IMR-90 (cell line): Measurements from ENCODE around the gene MMP26. TPM values are rescaled to one million over a fixed set of nuclear protein-coding genes. Genes with fewer than 3 reads are reported as not detected.

ENCODE experiments used
- ATAC-seq: fragments of 200-7000 bp; cut with Tn5 transposase; 2 replicates; pipeline ENCODE4 v1.9.1; 2020; ENCODE audit warnings: low read depth, mild to moderate bottlenecking, moderate library complexity
- BruUV-seq: library from RNA; stranded (reverse); fragments of 400-500 nt; replicated peaks from 2 replicates; lab custom pipeline; 2021; lab: Mats Ljungman, UMichigan
- CTCF ChIA-PET: fragments of 300-600 bp; formaldehyde crosslinking; extraction: SDS; loops from one replicate; lab custom pipeline; 2021; ENCODE audit warnings: antibody characterized with exemption; lab: Yijun Ruan, JAX
- POLR2A ChIA-PET: fragments of 300-600 bp; sonication (Branson Sonifier 250); formaldehyde crosslinking; loops from one replicate; lab custom pipeline; 2022; ENCODE audit warnings: antibody characterized with exemption; ENCODE audit not compliant: unreplicated experiment; lab: Charles Lee
- DNase-seq: peaks from one replicate; pipeline ENCODE4 v3.0.0; 2013
- H2AFZ ChIP-seq: replicated peaks from 2 replicates; pipeline ENCODE3; 2013; ENCODE audit warnings: low read length, mild to moderate bottlenecking; ENCODE audit not compliant: poor library complexity
- H2AK5ac ChIP-seq: 2 replicates; pipeline ENCODE4 v1.6.1; 2013; ENCODE audit warnings: low read depth, low read length, inconsistent platforms
- H2AK9ac ChIP-seq: replicated peaks from 2 replicates; pipeline ENCODE3; 2013; ENCODE audit warnings: mild to moderate bottlenecking, low read depth, low read length, moderate library complexity; ENCODE audit not compliant: poor library complexity
- H2BK120ac ChIP-seq: 2 replicates; pipeline ENCODE4 v1.6.1; 2013; ENCODE audit warnings: low read depth, low read length, inconsistent platforms
- H2BK15ac ChIP-seq: 3 replicates; pipeline ENCODE4 v1.6.1; 2013; ENCODE audit warnings: low read depth, low read length, inconsistent platforms
- H2BK20ac ChIP-seq: 2 replicates; pipeline ENCODE4 v1.6.1; 2013; ENCODE audit warnings: low read depth, mild to moderate bottlenecking, inconsistent platforms, low read length, moderate library complexity
- H2BK5ac ChIP-seq: 2 replicates; pipeline ENCODE4 v1.6.1; 2013; ENCODE audit warnings: mild to moderate bottlenecking, low read depth, low read length, inconsistent platforms; ENCODE audit not compliant: poor library complexity, severe bottlenecking
- H3K14ac ChIP-seq: replicated peaks from 2 replicates; pipeline ENCODE4 v1.6.1; 2013; ENCODE audit warnings: low read depth, low read length, inconsistent platforms
- H3K18ac ChIP-seq: 2 replicates; pipeline ENCODE4 v1.6.1; 2013; ENCODE audit warnings: low read depth, low read length, control low read depth
- H3K23ac ChIP-seq: 2 replicates; pipeline ENCODE4 v1.6.1; 2013; ENCODE audit warnings: low read depth, low read length, inconsistent platforms
- H3K27ac ChIP-seq: 2 replicates; pipeline ENCODE4 v1.5.1; 2013; ENCODE audit warnings: mild to moderate bottlenecking, control low read depth, low read length; ENCODE audit not compliant: insufficient read depth
- H3K27me3 ChIP-seq: 2 replicates; pipeline ENCODE4 v1.6.1; 2013; ENCODE audit warnings: low read length; ENCODE audit not compliant: control insufficient read depth, insufficient read depth
- H3K36me3 ChIP-seq: 2 replicates; pipeline ENCODE4 v1.6.1; 2013; ENCODE audit warnings: low read length, mixed read lengths; ENCODE audit not compliant: control insufficient read depth, insufficient read depth
- H3K4ac ChIP-seq: 2 replicates; pipeline ENCODE4 v1.6.1; 2013; ENCODE audit warnings: low read depth, low read length, inconsistent platforms
- H3K4me1 ChIP-seq: 2 replicates; pipeline ENCODE4 v1.6.1; 2013; ENCODE audit warnings: low read length, mixed read lengths; ENCODE audit not compliant: control insufficient read depth, insufficient read depth
- H3K4me2 ChIP-seq: 2 replicates; pipeline ENCODE4 v1.6.1; 2013; ENCODE audit warnings: low read depth, mild to moderate bottlenecking, control low read depth, low read length, moderate library complexity
- H3K4me3 ChIP-seq: 2 replicates; pipeline ENCODE4 v1.5.1; 2013; ENCODE audit warnings: low read depth, mild to moderate bottlenecking, control low read depth, low read length, moderate library complexity; ENCODE audit not compliant: insufficient read depth
- H3K56ac ChIP-seq: 2 replicates; pipeline ENCODE4 v1.6.1; 2013; ENCODE audit warnings: low read length, inconsistent platforms; ENCODE audit not compliant: insufficient read depth; ENCODE audit errors: extremely low read depth
- H3K79me1 ChIP-seq, 2 experiments: 2 replicates each; pipeline ENCODE4 v1.6.1; 2013; ENCODE audit warnings: low read length in 2 of 2, inconsistent platforms in 1 of 2, low read depth in 1 of 2
- H3K9ac ChIP-seq: 2 replicates; pipeline ENCODE4 v1.6.1; 2013; ENCODE audit warnings: low read depth, low read length, control low read depth
- H3K9me1 ChIP-seq: 2 replicates; pipeline ENCODE4 v1.6.1; 2013; ENCODE audit warnings: low read length, inconsistent platforms; ENCODE audit not compliant: insufficient read depth
- H3K9me3 ChIP-seq: 2 replicates; pipeline ENCODE4 v1.6.1; 2013; ENCODE audit warnings: low read length; ENCODE audit not compliant: control insufficient read depth, insufficient read depth
- H4K20me1 ChIP-seq: 2 replicates; pipeline ENCODE4 v1.6.1; 2013; ENCODE audit warnings: low read length, inconsistent platforms; ENCODE audit not compliant: insufficient read depth
- H4K5ac ChIP-seq: 2 replicates; pipeline ENCODE4 v1.6.1; 2013; ENCODE audit warnings: mild to moderate bottlenecking, low read depth, low read length, control low read depth
- H4K8ac ChIP-seq, 2 experiments: 2 replicates each; pipeline ENCODE4 v1.6.1; 2013; ENCODE audit warnings: low read depth in 2 of 2, low read length in 2 of 2, control low read depth in 1 of 2, inconsistent platforms in 1 of 2
- H4K91ac ChIP-seq: 2 replicates; pipeline ENCODE4 v1.6.1; 2013; ENCODE audit warnings: low read depth, low read length, inconsistent platforms; ENCODE audit not compliant: insufficient read depth
- MAFK ChIP-seq: IDR thresholded peaks from 2 replicates; pipeline ENCODE4 v1.6.1; 2012; ENCODE audit warnings: low read depth, low read length, improper control_type of control experiment
- MAZ ChIP-seq: IDR thresholded peaks from 2 replicates; pipeline ENCODE4 v1.6.1; 2012; ENCODE audit warnings: low read depth, mild to moderate bottlenecking, low read length, improper control_type of control experiment, moderate library complexity, borderline replicate concordance
- NFE2L2 ChIP-seq: fragments of 150-350 bp; IDR thresholded peaks from 2 replicates; pipeline ENCODE4 v1.6.1; 2016; ENCODE audit warnings: low read depth, mild to moderate bottlenecking, low read length
- POLR2A ChIP-seq: IDR thresholded peaks from 2 replicates; pipeline ENCODE4 v1.6.1; 2012; ENCODE audit warnings: mild to moderate bottlenecking, low read depth, low read length
- RAD21 ChIP-seq: IDR thresholded peaks from 2 replicates; pipeline ENCODE4 v1.6.1; 2012; ENCODE audit warnings: low read length, improper control_type of control experiment
- USF2 ChIP-seq: fragments of 150-350 bp; IDR thresholded peaks from 2 replicates; pipeline ENCODE4 v1.6.1; 2017; ENCODE audit warnings: mild to moderate bottlenecking, antibody characterized with exemption, low read length, low read depth
- WGBS, 2 experiments: methylation state at CpG; one replicate each; pipeline versions ENCODE4 v1.1.5 to v1.1.7; 2013; ENCODE audit warnings: missing lambda C conversion rate in 2 of 2; ENCODE audit not compliant: insufficient read length in 1 of 2; ENCODE audit errors: extremely low coverage in 2 of 2; 5-methylcytosine and 5-hydroxymethylcytosine counted together
- dilution Hi-C: fragments of 300-500 bp; cut with HindIII; formaldehyde crosslinking; loops from one replicate; pipeline ENCODE4 v1.14.3; 2018; ENCODE audit warnings: low sequenced_read_pairs; ENCODE audit not compliant: unreplicated experiment
- in situ Hi-C: fragments of 300-500 bp; cut with MboI; formaldehyde crosslinking; loops from 3 replicates; pipeline ENCODE4 v1.14.3; 2019; ENCODE audit warnings: low sequenced_read_pairs, inconsistent platforms, mixed read lengths
- intact Hi-C: fragments of 100-400 bp; cut with micrococcal nuclease; formaldehyde crosslinking; loops from 2 replicates; pipeline ENCODE4 v1.10.0; 2022
- polyA plus RNA-seq, 3 experiments: library from polyadenylated mRNA; depleted of rRNA; stranded (reverse); fragments of >200 nt; gene quantifications; 2 replicates each; pipeline ENCODE4 v1.2.3, GENCODE V29; 2012; ENCODE audit warnings: low replicate concordance in 1 of 3
- total RNA-seq: library from RNA; depleted of rRNA; stranded (reverse); fragments of >200 nt; gene quantifications from 2 replicates; pipeline ENCODE4 v1.2.3, GENCODE V29; 2012

Gene MMP26
- total and polyA plus RNA-seq, 2 of the 4 experiments (the other 2 are of a cell fraction), result not detected

DNA sequence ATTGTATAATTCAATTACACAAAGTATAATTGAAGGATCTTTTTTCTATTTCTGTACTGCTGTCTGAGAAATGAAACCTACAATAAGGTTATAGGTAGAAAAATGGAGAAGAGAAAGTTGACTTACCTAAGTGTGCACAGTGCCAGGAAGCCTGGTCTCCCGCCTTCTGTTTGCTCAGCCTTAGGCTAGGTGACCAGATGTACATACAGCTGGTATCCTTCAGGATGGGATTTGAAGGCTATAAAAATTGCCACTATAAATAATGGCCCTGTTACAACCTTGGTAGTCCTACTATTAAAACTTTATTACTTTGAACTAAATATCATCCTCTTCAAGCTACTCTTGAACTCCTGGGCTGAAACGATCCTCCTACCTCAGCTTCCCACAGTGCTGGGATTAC is 26.6 kb upstream of the MMP26 start:
- H4K91ac ChIP-seq, result no peak overlapping the region
- H3K9ac ChIP-seq, result no peak overlapping the region
- H4K8ac ChIP-seq, result no peak overlapping the region
- H3K18ac ChIP-seq, result no peak overlapping the region
- H3K9me3 ChIP-seq, result no peaks in the 10 kb centered on the region
- no peak overlapping the region for H2BK20ac ChIP-seq
- no peak overlapping the region for H4K5ac ChIP-seq
- DNase-seq (no peak), ATAC-seq (no peak)
- H3K4me1 ChIP-seq, result peaks cover 4% of the 10 kb centered on the region
- no peak overlapping the region for H2BK120ac ChIP-seq
- H3K14ac ChIP-seq, result no peak overlapping the region
- no peak overlapping the region for H3K56ac ChIP-seq
- no peak overlapping the region for H3K23ac ChIP-seq
- dilution Hi-C loops (no loop called here), intact Hi-C loops (no loop called here), in situ Hi-C loops (no loop called here)
- no peak overlapping the region for H2AK9ac ChIP-seq
- CTCF ChIA-PET, result no interaction called here
- H3K79me1 ChIP-seq, result no peaks in the 10 kb centered on the region
- BruUV-seq, result no TSS peak
- no peak overlapping the region for H2AK5ac ChIP-seq
- WGBS, 2 experiments, result no CpG with 5 or more reads among the region's 2 CpGs
- no peak overlapping the region for H2AFZ ChIP-seq
- H3K4ac ChIP-seq, result no peak overlapping the region
- H2BK5ac ChIP-seq, result no peak overlapping the region
- POLR2A ChIA-PET, result no interaction called here
- no peak overlapping the region for H2BK15ac ChIP-seq
- no peaks in the 10 kb centered on the region for H3K36me3 ChIP-seq
- H3K27me3 ChIP-seq, result no peaks in the 10 kb centered on the region
- H3K4me2 ChIP-seq, result no peak overlapping the region
- TF ChIP-seq MAFK (no peak), USF2 (no peak), NFE2L2 (no peak), MAZ (no peak), RAD21 (no peak), POLR2A (no peak)
- no peaks in the 10 kb centered on the region for H4K20me1 ChIP-seq
- peaks cover 7% of the 10 kb centered on the region; the same call in 1 of the 2 replicates for H3K9me1 ChIP-seq
- H3K4me3 ChIP-seq, result no peak overlapping the region
- H3K27ac ChIP-seq, result no peak overlapping the region
